Measurements from ENCODE around the gene MFN2.
"Not testable (repeated sequence)": the region's sequence is repeated elsewhere in the genome, so short reads cannot be mapped to it uniquely, and the experiment has no call there.

MFN2 gene

DNA sequence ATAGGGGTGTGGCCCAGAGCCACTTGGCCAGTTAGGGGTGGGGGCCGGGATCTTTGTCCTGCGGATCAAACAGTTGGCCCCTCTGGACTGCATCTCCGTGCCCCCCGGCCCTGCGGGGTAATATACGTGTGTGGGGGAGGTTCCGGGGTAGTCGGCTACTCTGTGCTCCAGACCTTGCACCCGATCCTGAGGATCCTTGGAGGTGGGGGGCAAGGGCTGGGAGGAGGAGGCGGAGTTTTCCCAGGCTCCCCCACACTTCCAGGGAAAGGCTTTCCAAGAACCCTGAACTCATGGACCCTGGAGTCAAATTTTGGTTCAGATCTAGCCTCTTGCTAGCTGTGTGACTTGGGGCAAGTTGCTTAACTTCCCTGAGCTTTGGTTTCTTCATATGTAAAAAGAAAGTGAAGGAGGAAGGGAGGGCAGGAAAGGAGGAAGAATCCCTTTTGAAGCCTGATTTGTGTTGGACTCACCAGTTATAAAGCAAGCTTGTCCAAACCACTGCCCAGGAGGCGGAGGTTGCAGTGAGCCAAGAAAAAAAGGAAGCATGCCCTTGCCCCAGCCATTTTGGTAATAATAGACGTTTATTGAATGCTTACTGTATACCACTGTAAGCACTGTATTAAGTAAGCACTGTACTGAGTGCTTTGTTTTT lies 39.7 kb downstream of the MFN2 start:
- no peak for DNase-seq (ENCODE audit: low read depth in 2 of 2, low spot score in 1 of 2)

DNA sequence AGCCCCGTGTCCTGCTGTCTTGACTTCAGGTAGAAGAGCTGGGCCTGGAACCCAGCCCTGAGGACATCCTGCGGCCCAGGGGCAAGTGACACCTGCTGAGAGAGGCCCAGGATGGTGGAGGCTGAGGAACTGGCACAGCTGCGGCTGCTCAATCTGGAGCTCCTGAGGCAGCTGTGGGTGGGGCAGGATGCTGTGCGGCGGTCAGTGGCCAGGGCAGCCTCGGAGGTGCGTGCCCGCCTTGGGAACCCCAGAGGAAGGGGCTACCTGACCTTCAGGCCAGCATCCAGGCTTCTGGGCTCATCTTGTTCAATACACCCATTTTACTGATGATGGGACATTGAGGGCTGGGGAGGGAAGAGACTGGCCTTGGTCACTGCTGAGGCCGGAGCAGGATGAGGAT lies 41.4 kb downstream of the MFN2 start:
- DNase-seq (ENCODE audit: low read depth in 2 of 2, low spot score in 1 of 2) = no peak

DNA sequence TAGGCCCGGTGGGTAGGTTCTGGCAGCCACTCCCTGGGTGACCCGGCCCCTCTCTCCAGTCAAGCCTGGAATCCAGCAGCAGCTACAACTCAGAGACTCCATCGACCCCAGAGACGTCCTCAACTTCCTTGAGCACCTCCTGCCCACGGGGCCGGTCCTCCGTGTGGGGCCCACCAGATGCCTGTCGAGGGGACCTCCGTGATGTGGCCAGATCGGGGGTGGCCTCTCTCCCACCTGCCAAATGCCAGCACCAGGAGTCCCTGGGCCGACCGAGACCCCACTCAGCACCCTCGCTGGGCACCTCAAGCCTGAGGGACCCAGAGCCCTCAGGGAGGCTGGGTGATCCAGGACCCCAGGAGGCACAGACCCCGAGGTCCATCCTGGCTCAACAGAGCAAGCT lies 41.8 kb downstream of the MFN2 start:
- DNase-seq (ENCODE audit: low read depth in 2 of 2, low spot score in 1 of 2) = no peak

GRCh38 chr1:12026586-12026985 lies 46.3 kb downstream of the MFN2 start:
- no peak for DNase-seq (ENCODE audit: low read depth in 2 of 2, low spot score in 1 of 2)

DNA sequence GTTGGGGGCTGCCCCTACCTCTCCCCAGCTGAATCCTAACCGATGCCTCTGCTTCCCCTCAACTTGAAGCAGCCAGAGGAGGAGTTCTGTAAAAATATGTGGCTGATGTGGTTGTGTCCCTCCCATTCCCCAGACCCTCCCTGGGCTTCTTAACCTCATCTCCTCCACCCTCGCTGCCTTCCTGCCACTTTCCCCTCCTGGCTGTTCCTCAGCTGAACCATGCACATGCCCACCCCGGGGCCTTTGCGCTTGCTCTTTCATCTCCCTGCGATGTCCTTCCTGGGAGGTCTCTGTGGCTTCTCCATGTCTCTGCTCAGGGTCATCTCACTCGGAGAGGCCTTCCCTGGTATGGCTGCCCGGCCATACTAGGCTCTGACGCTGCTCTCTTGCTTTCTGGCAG lies 48.0 kb downstream of the MFN2 start:
- no peak for DNase-seq (ENCODE audit: low read depth in 2 of 2, low spot score in 1 of 2)

DNA sequence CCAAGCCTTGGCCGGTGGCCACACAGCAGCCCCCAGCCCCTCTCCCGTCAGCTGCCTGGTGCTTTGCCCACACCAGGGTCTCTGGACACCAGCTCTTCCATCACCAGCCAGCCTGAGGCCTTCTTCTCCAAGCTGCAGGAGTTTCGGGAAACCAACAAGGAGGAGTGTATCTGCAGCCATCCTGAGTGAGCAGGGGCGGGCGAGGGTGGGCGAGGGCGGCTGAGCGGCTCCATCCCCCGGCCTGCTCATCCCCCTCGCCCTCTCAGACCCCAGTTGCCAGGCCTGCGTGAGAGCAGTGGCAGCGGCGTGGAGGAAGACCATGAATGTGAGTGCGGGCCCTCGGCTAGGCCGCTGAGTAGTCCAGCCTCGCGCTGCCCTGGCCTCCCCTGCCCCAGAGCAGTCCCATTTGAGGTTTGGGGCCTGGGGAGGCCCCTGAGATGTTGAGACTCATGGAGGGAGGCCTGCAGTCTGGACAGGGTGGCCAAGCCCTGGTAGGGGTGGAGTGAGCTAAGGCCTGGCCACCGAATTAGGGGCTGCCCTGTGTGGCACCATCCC lies 48.8 kb downstream of the MFN2 start:
- no peak for DNase-seq (ENCODE audit: low read depth in 2 of 2, low spot score in 1 of 2)

- DNase-seq (ENCODE audit: low read depth in 2 of 2, low spot score in 1 of 2) = no peak
These were observed 49.6 kb downstream of the MFN2 start for GRCh38 chr1:12029720-12030339.

DNA sequence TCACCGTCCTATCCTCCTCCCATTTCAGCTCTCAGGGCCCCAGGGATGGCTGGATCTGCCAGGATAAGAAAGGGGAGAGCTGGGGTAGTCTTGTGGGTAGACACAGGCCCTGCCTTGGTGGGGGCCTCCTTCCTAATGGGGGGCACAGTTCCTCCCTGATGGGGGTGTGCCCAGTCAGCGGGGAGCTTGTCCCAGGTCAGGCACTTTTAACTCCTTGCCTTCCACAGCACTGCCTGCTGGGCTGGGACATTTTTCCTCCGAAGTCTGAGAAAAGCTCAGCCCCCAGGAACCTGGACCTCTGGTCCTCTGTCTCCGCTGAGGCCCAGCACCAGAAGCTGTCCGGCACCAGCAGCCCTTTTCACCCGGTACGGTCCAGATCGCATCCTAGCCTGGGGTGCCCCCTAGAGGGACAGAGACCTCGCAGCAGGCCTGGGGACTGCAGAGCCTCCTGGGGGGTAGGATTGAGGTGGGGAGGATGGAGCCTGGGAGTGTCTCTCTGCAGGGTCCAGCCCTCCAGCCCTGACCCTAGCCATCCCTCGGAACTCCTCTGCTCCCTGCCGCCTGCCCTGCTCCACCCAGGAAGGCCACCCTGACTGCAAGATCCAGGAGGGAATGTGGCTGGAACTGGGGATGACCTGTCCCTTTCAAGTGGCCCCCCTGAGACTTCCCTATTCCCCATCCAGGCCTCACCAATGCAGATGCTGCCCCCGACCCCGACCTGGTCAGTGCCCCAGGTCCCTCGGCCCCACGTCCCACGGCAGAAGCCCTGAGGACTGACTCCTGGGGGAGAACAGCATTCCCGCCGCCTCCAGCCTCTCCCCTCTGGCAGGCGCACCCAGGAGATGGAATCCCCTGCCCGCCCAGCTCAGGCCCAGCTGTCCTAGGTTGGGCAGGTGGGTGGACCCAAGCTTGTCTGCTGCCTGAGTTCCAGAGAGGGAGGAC lies 51.1 kb downstream of the MFN2 start:
- no peak for DNase-seq (ENCODE audit: low read depth in 2 of 2, low spot score in 1 of 2)

DNA sequence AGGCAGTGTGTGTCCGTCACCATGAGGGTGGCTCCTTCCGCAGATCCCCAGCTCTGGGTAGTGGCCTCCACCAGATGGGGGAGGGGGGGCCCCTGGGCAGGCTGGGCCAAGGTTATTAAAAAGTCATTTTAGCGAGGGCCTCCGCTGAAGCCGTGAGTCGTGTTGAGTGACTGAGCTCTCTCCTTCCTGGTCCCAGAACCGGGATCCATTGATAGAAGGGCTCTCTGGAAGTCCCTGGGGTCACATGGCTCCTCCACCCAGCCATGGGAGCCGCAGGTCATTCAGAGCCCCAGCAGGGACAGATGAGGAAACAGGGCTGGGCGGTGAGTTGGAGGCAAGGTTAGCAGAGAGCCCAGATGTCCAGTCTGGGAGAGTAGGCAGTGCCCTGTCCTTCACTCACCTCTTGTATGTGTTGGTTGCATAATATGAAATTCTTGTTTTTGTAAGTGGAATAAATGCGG lies 51.9 kb downstream of the MFN2 start:
- DNase-seq (ENCODE audit: low read depth in 2 of 2, low spot score in 1 of 2) = no peak

- not testable (repeated sequence) for DNase-seq (ENCODE audit: low read depth in 2 of 2, low spot score in 1 of 2)
These were observed 53.2 kb downstream of the MFN2 start for GRCh38 chr1:12033441-12033840.

DNA sequence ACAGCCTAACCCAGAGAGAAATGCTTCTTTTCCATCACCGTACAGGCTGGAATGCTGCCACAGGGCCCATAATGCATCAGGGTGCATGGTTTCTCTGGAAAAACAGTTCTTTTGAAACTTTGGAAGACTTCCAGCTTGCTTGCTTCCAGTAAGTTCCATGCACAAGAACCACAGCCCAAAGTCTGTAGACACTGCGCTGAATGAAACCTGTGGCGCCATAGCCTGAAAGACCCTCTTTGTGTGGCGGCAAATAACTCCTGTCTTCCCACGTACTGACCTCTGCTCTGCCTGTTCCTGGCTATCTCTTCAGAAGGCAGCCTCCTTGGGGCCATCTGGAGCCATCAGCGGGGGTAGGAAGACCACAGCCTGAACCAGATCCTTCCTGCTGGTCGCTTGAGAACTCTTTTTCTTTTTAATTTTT lies 54.1 kb downstream of the MFN2 start:
- DNase-seq (ENCODE audit: low read depth in 2 of 2, low spot score in 1 of 2) = no peak

- DNase-seq (ENCODE audit: low read depth in 2 of 2, low spot score in 1 of 2) = no peak
These were observed 55.1 kb downstream of the MFN2 start for GRCh38 chr1:12035312-12035711.

DNA sequence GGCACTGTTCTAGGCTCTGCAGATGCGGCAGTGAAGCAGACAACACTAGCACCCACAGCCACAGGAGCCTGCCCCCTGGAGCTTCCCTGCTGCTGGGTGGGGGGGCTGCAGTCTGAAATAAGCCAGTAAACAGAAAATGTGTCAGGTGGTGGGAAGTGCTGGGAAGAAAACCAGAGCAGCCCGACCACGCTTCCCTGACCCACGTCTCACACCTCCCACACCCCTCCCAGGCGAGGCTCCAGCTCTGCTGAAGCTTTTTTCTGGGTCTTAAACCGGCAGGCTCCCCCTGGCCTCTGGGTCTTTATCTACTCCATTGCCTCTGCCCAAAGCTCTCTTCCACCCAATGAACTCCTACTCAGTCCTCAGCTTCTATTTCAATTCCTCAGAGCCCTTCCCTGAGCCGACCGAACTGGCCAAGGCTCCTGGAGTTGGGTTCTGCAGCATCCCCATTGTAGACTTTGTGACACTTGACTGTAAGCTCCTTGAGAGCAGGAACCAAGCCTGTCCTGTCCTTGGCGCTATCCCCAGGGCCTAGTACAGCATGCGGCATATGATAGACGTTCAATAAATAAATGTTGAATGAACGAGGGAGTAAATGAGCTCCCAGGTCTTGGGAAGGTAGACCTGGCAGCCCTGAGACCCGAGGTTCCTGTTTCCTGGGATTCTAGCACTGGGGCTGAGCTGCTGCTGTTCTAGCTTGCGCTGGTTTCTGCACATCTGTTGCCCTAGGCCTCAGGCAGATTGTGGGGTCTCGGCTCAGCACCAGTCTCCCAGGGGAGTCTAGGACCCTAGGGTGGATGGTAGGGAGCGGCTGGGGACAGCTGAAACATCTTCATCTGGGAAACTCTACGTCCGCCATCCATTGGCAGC lies 57.5 kb downstream of the MFN2 start:
- DNase-seq (ENCODE audit: low read depth in 2 of 2, low spot score in 1 of 2) = no peak

DNA sequence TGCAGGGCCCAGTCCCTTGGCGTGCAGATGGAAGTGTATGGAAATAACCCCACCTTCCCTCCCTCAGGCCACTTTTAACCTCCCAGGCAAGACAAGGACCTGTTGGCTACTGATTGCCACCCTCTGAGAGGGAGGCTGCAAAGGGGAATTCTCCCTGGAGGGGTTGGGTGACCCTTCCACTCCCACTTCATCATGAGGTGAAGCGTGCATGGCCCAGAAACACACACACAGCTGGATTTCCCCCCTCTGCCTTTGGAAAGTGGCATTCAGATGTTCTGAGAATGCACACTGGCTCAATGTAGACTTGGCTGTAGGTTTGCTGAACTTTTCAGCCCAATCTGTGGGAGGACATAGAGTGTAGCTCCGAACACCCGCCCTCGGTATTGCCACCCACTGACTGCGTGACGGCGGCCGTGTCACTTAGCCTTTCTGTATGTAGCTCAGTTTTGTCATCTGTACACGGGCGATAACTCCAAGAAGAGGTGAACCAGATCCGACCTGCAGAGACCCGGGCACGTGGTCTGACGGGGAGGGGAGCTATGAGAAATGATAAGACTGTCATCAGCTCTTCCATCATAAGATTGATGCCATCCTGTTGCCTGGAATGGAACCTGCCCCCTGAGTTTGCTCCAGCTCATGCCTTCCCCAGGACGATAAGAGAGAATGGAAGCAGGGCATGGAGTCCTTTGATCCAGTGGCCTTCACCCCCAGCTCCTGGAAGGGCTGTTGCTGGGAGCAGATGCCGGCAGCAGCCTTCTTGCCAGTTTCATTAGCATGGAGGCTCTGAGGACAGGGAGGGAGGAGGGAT lies 58.3 kb downstream of the MFN2 start:
- no peak for DNase-seq (ENCODE audit: low read depth in 2 of 2, low spot score in 1 of 2)

DNA sequence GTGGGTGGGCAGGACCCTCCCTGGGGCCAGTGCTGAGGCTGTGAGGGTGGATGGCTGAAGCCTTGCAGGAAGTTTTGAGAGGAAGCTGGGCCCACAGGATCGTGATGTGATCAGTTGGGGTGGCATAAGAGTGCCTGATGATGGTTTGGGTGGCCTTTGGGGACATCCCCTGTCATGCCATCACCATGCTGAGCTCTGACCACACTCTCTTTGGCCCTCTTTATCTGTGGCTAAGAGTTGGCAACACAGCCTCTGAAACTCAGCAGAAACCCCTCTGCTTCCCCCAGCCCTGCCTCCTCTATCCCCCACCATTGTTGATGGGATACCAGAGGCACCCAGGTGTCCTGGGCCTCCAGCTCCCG lies 58.9 kb downstream of the MFN2 start:
- DNase-seq (ENCODE audit: low read depth in 2 of 2, low spot score in 1 of 2) = no peak

- DNase-seq (ENCODE audit: low read depth in 2 of 2, low spot score in 1 of 2) = not testable (repeated sequence)
These were observed 59.7 kb downstream of the MFN2 start for GRCh38 chr1:12039824-12040456.

DNA sequence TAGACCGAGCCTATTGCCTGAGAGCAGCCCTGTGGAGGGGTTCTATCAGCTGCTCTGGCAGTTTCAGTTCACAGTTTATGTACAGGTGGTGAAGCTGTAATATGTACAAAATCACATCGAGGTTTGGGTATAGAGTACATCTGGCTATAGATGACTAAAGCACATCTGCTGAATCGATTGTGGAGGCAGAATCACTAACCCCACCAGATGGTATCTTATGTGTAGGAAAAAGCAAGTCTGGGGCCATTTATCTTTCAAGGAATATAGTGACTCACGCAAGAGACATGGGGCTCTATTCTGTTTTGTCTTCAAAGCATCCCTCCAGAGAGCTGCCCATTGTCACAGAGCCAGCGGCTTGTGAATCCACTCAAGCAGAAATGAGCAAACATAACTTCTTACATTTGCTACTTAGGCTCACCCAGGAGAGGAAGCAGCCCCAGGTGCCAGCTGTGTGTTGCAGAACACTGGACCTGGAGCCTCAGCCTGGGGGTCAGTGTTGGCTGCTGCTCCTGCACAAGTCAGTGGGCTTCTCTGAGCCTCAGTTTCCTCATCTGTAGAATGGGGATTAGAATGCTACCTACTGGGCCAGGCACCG lies 60.3 kb downstream of the MFN2 start:
- no peak for DNase-seq (ENCODE audit: low read depth in 2 of 2, low spot score in 1 of 2)

GRCh38 chr1:12044187-12044877 lies 64.1 kb downstream of the MFN2 start:
- not testable (repeated sequence) for DNase-seq (ENCODE audit: low read depth in 2 of 2, low spot score in 1 of 2)

DNA sequence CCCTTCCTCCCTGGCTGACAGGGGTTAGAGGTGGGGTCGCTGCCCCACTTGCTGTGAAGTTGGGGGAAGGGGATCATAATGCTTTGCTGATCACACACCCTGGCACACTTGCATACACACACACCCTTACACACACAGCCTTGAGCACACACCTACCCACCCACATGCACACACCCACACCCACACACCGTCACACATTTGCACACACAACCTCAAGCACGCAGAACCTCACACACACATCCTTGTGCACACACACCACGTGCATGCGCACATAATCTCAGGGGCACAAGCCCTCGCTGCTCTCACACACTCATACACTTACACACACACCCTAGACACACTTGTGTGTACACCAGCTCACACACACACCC lies 66.5 kb downstream of the MFN2 start:
- no peak for DNase-seq (ENCODE audit: low read depth in 2 of 2, low spot score in 1 of 2)
